Retinal pigment epithelial cell (primary cell): ENCODE results near the gene TMEM51.

ENCODE experiments used
- DNase-seq: peaks from one replicate; pipeline ENCODE4 v3.0.0-alpha.2; 2010; ENCODE audit warnings: low read depth
- H3K4me3 ChIP-seq: 2 replicates; pipeline ENCODE4 v1.5.1; 2011; ENCODE audit warnings: mild to moderate bottlenecking, low read length, control low read depth, moderate library complexity
- TF ChIP-seq, protein P1 (sequence below): conservative IDR thresholded peaks from 2 replicates; pipeline ENCODE4 v1.5.1; 2011; ENCODE audit warnings: low read depth, low read length, control low read depth, inconsistent platforms

TMEM51 gene

DNA sequence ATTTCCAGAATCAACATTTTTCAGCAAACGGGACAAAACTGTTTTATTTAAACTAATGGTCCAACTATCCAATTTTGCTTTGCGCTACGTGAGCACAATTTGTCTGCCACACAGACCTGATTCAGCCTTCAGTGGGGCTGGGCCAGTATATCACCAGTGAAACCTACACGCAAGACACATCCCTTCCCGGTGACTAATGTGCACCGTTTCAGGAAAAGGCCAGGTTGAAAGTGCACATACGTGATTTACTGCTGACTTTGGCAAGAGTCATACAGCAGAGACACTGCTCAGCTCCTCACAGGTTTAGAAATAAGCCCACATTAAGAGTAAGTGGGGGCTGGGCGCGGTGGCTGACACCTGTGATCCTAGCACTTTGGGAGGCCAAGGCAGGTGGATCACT is 5.1 kb upstream of the TMEM51 start:
- DNase-seq: no peak
- TF ChIP-seq, protein P1, sequence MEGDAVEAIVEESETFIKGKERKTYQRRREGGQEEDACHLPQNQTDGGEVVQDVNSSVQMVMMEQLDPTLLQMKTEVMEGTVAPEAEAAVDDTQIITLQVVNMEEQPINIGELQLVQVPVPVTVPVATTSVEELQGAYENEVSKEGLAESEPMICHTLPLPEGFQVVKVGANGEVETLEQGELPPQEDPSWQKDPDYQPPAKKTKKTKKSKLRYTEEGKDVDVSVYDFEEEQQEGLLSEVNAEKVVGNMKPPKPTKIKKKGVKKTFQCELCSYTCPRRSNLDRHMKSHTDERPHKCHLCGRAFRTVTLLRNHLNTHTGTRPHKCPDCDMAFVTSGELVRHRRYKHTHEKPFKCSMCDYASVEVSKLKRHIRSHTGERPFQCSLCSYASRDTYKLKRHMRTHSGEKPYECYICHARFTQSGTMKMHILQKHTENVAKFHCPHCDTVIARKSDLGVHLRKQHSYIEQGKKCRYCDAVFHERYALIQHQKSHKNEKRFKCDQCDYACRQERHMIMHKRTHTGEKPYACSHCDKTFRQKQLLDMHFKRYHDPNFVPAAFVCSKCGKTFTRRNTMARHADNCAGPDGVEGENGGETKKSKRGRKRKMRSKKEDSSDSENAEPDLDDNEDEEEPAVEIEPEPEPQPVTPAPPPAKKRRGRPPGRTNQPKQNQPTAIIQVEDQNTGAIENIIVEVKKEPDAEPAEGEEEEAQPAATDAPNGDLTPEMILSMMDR: no peak

DNA sequence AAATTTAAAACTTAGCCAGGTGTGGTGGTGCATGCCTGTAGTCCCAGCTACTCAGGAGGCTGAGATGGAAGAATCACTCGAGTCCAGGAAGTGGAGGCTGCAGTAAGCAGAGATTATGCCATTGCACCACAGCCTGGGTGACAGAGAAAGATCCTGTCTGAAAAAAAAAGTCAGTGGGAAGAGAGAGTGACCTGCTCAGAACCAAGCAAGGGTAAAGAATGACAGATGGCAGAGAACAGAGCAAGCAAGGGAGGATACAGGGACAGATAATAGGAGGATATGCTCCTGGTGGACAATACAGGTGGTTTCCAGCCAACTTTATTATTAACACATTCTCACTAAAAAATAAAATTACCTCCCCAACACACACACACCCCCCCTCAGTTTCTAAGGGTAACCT is 4.6 kb upstream of the TMEM51 start:
- TF ChIP-seq, protein P1: no peak
- DNase-seq: no peak
- H3K4me3 ChIP-seq: no peak overlapping the region

More for the DNA sequence above, 5.1 kb upstream of the TMEM51 start:
- no peak overlapping the region for H3K4me3 ChIP-seq

DNA sequence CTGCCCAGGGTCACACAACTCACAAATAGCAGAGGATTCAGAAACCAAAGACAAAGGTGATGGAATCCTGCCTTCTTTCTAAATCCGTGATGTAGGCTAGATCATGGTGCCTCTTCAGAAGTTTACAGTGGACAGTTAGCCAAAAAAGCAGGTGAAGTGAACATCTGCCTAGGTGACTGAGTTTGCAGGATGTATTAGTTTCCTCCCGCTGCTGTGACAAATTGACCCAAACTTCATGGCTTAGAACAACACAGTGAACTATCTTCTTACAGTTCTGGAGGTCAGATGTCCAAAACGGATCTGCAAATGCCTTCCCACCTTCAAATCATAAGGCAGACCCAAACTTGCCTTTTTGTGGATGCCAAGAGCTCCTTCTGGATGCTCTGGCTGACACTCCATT is 3.2 kb upstream of the TMEM51 start:
- TF ChIP-seq, protein P1: no peak
- no peak overlapping the region for H3K4me3 ChIP-seq
- no peak for DNase-seq

DNA sequence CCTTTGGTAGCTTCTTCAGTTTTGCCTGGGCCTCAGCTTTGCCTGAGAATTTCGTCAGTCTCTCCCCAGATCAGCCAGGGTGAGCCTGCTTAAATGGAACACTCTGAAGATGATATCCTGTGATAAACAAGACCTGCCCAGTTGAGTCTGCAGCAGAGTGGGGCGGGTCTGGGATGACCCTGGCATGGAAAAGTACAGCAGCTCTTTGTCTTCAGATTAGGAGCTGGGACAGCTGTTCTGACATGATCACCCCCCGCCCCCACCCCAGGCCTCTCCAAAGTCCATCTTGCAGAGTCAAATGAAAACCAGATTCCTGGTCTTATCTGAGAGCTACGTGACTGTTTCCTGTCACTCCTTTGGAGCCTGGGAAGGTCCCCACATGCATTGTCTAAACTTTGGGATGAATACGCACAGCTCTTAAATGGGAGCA is 2.2 kb upstream of the TMEM51 start:
- H3K4me3 ChIP-seq: no peak overlapping the region
- DNase-seq: no peak
- TF ChIP-seq, protein P1: no peak

DNA sequence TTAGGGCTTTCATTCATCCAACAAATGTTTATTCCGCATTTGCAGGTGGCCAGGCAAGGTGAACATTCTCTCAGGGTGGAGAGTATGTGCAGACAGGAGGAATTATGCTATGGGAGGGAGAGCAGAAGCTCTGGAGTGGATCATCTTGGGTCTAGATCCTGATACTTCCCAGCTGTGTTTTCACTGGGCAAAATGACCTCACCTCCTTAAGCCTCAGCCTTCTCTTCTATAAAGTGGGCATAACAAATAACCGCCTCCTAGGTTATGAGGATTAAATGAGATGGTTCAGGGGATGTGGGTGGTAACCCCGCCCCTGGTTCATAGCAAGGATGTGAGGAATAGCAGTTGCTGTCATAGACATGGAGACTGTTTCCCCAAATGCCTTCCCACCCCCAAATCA is 1.7 kb upstream of the TMEM51 start:
- no peak for DNase-seq
- TF ChIP-seq, protein P1: no peak
- H3K4me3 ChIP-seq: no peak overlapping the region

DNA sequence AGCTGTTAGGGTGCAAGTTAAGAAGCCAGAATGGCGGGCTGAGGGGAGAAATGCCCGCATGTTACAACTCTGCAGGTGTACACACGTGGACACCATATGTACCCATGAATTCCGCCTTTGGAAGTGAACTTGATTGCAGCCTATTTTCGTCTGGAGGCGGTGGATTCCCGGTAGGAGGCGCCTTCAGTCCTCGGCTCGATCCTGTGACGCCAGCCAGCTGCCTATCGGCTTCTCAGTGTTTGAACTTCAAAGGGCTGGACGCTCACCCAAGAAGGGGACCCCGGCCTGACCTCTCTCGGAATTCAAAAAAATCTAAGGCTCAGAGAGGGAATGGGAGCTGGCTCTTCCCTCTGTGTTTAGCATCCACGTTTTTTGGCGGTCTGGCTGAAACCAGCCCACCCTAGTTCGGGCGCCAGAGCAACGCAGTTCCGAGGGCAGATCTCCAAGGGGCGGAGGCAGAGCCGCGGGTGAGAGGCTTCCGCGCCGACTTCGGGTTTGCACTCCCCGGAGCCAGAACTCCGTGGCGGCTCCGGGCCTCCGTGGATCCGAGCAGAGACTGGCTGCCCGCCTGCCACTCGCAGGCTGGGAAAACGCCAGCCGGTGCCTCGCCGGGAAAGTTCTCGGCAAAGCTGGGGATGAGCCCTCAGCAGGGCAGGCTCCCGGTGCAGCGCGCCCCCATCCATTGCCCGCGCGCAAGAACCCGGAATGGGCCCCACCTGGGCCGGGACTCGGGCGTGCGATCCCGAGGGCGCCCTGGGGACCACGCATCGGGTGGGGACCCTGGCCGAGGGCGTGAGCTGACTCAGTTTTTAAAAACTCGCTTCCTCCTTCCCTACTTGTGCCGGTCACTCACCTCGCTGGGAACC is 996 bp upstream of the TMEM51 start:
- TF ChIP-seq, protein P1: peak; percentile 88
- H3K4me3 ChIP-seq: peak overlapping the region; percentile 58
- DNase-seq: peak; percentile 48
